H1 (cell line): ENCODE data around the gene STAT2. TPM values are rescaled to one million over a fixed set of nuclear protein-coding genes. Genes with fewer than 3 reads are reported as not detected.
A peak's percentile ranks its signal among the peaks of the same experiment; 100 is the strongest.

Experiments used
- ATF2 ChIP-seq: IDR thresholded peaks from 2 replicates; pipeline ENCODE4 v1.6.1; 2012; ENCODE audit warnings: low read length, inconsistent platforms
- CREB1 ChIP-seq: IDR thresholded peaks from 2 replicates; pipeline ENCODE4 v1.6.1; 2012; ENCODE audit warnings: inconsistent platforms
- EP300 ChIP-seq, 2 experiments: IDR thresholded peaks; 1 replicate in 1 of 2; 2 replicates in 1 of 2; pipeline ENCODE4 v1.6.1; 2011 to 2012; ENCODE audit warnings: low read depth in 2 of 2, low read length in 2 of 2, mild to moderate bottlenecking in 2 of 2, borderline replicate concordance in 1 of 2, inconsistent platforms in 1 of 2, moderate library complexity in 1 of 2
- GABPA ChIP-seq: IDR thresholded peaks from 2 replicates; pipeline ENCODE4 v1.6.1; 2011; ENCODE audit warnings: mild to moderate bottlenecking, low read length, moderate library complexity, borderline replicate concordance; ENCODE audit not compliant: insufficient read depth
- HDAC2 ChIP-seq, 2 experiments: fragments of 300-600 bp in 1 of 2; sonication (generic) in 1 of 2; IDR thresholded peaks; 2 replicates each; pipeline ENCODE4 v1.6.1; 2011 to 2012; ENCODE audit warnings: low read depth in 2 of 2, low read length in 2 of 2, mild to moderate bottlenecking in 2 of 2, moderate library complexity in 2 of 2, borderline replicate concordance in 1 of 2, inconsistent platforms in 1 of 2
- JUN ChIP-seq: IDR thresholded peaks from 2 replicates; pipeline ENCODE4 v1.6.1; 2011; ENCODE audit warnings: low read depth, mild to moderate bottlenecking, improper control_type of control experiment, low read length
- KDM1A ChIP-seq: fragments of 200-600, 300-600 bp; sonication (generic); IDR thresholded peaks from 2 replicates; pipeline ENCODE4 v1.7.1; 2016; ENCODE audit warnings: mild to moderate bottlenecking, low read length, borderline replicate concordance
- KDM4A ChIP-seq: IDR thresholded peaks from one replicate; pipeline ENCODE4 v1.7.1; 2012; ENCODE audit warnings: low read depth, mild to moderate bottlenecking, moderate library complexity, low read length, inconsistent platforms; ENCODE audit not compliant: severe bottlenecking
- KDM5A ChIP-seq: fragments of 200-600 bp; IDR thresholded peaks from 2 replicates; pipeline ENCODE4 v1.7.1; 2012; ENCODE audit warnings: mild to moderate bottlenecking, low read length, inconsistent platforms, mixed read lengths
- POU5F1 ChIP-seq: IDR thresholded peaks from 2 replicates; pipeline ENCODE4 v1.6.1; 2011; ENCODE audit warnings: low read depth, mild to moderate bottlenecking, low read length, moderate library complexity
- RAD21 ChIP-seq, 2 experiments: IDR thresholded peaks in 1 of 2; conservative IDR thresholded peaks in 1 of 2; 2 replicates each; pipeline ENCODE4 v1.6.1; 2011; ENCODE audit warnings: low read depth in 2 of 2, low read length in 2 of 2, improper control_type of control experiment in 1 of 2, inconsistent platforms in 1 of 2, mild to moderate bottlenecking in 1 of 2, moderate library complexity in 1 of 2
- RXRA ChIP-seq: IDR thresholded peaks from 2 replicates; pipeline ENCODE4 v1.6.1; 2011; ENCODE audit warnings: low read depth, mild to moderate bottlenecking, low read length, moderate library complexity; ENCODE audit not compliant: insufficient read depth
- SIN3A ChIP-seq, 2 experiments: IDR thresholded peaks in 1 of 2; conservative IDR thresholded peaks in 1 of 2; 2 replicates each; pipeline ENCODE4 v1.6.1; 2011 to 2012; ENCODE audit warnings: low read length in 2 of 2, improper control_type of control experiment in 1 of 2, low read depth in 1 of 2, mild to moderate bottlenecking in 1 of 2
- SIRT6 ChIP-seq: IDR thresholded peaks from one replicate; pipeline ENCODE4 v1.7.1; 2012; ENCODE audit warnings: low read length, inconsistent platforms
- SP4 ChIP-seq: IDR thresholded peaks from 2 replicates; pipeline ENCODE4 v1.6.1; 2012; ENCODE audit warnings: low read length, inconsistent platforms
- TAF1 ChIP-seq: IDR thresholded peaks from 2 replicates; pipeline ENCODE4 v1.6.1; 2011; ENCODE audit warnings: mild to moderate bottlenecking, low read depth, low read length
- TCF12 ChIP-seq: IDR thresholded peaks from 2 replicates; pipeline ENCODE4 v1.6.1; 2011; ENCODE audit warnings: low read depth, mild to moderate bottlenecking, low read length
- USF2 ChIP-seq: IDR thresholded peaks from 2 replicates; pipeline ENCODE4 v1.6.1; 2011; ENCODE audit warnings: low read length, improper control_type of control experiment
- YY1 ChIP-seq: IDR thresholded peaks from 2 replicates; pipeline ENCODE4 v1.6.1; 2011; ENCODE audit warnings: low read depth, mild to moderate bottlenecking, low read length
- polyA plus RNA-seq, 7 experiments: library from polyadenylated mRNA; depleted of rRNA in 3 of 7; stranded (reverse) in 5 of 7; unstranded in 2 of 7; fragments of >200 nt in 5 of 7; fragments of 200-250 nt in 2 of 7; gene quantifications; 1 replicate in 5 of 7; 2 replicates in 1 of 7; 4 replicates in 1 of 7; pipeline versions ENCODE4 v1.2.1 to v1.2.3, GENCODE V29; 2011 to 2013; ENCODE audit warnings: missing spikeins in 2 of 7, mixed read lengths in 2 of 7
- total RNA-seq: library from RNA; stranded (reverse); fragmentation: NEBNext Ultra II Directional; extraction: Animal tissue kit (Norgen Biotek cat#: 25700); gene quantifications from 2 replicates; pipeline ENCODE4 v1.2.1, GENCODE V29; 2021

The STAT2 gene
- total and polyA plus RNA-seq, 2 of the 8 experiments (the other 6 are each of a cell fraction or from before 2014, with no cell fraction given): 37.1 to 44.7 TPM

DNA sequence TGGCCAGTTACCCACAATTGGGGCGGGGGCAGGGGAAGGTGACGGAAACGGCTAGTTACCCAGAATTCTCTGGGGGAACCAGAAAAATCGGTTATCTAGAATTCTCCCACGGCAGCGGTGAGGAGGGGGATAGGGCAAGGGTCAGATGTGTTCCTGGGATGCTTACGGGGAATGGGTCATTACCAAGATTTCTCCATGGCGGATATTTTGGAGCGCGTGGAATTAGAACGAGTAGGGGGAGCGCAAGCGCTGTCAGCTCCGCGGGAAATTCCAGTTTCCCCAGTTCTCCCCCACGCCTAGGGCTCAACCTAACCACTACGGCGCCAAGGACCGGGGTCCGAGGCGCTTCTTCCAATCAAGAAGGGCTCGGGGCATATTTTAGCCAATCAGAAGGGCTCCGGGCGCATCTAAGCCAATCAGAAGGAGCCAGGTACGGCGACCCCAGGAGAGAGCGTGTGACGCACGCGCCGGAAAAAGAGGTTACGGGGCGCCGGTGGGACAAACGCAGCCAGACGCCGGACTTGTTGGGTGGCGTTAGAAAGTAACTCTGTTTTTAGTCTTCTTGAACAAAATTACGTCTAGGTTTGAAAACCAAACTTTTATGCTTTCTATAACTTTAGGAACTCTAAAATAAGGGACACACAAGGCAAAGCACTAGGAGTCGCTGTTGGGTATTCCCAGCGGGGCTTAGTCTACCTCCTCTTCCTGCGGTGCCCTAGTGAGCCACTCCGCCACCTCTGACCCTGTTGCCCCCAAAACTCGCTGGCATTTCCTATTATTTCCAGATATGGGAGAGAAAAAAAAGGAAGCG lies 26.0 kb downstream of the STAT2 start, which contains the start of gene PAN2 (continued):
- TF ChIP-seq POU5F1 (no peak), SIRT6 (no peak), RAD21 (IDR thresholded peaks at IDR 0.05 in 1 of 2, conservative IDR thresholded peaks at IDR 0.05 in 1 of 2; ENCODE audit: low read depth in 2 of 2, low read length in 2 of 2) (peak in 1 of 2 experiments; percentile 13; a peak in 1 of 4 replicates), USF2 (no peak), SIN3A (conservative IDR thresholded peaks at IDR 0.05 in 1 of 2, IDR thresholded peaks at IDR 0.05 in 1 of 2; ENCODE audit: low read depth in 1 of 2, low read length in 2 of 2) (no peak; a peak in 1 of 4 replicates), YY1 (peak; percentile 55; the same call in 1 of the 2 replicates), KDM1A (peak; percentile 81; the same call in 1 of the 2 replicates), RXRA (no peak), TCF12 (0 out of 2 replicates have a peak, but pooled peaks have one; percentile 32), ATF2 (no peak), KDM4A (peak; percentile 81), HDAC2 (IDR thresholded peaks at IDR 0.05; ENCODE audit: borderline replicate concordance in 1 of 2, low read depth in 2 of 2, low read length in 2 of 2) (peak; percentile 54 to 72; a peak in 2 of 4 replicates), KDM5A (0 out of 2 replicates have a peak, but pooled peaks have one; percentile 42), TAF1 (peak; percentile 77; the same call in 1 of the 2 replicates), EP300 (IDR thresholded peaks at IDR 0.05; ENCODE audit: borderline replicate concordance in 1 of 2, low read depth in 2 of 2, low read length in 2 of 2) (peak in 1 of 2 experiments; percentile 48; a peak in 1 of 3 replicates), CREB1 (peak; percentile 80), GABPA (no peak), SP4 (no peak), JUN (no peak)
